Measurements from ENCODE around the gene PUS7.
"Not testable (repeated sequence)": the region's sequence is repeated elsewhere in the genome, so short reads cannot be mapped to it uniquely, and the experiment has no call there.

The PUS7 gene, protein sequence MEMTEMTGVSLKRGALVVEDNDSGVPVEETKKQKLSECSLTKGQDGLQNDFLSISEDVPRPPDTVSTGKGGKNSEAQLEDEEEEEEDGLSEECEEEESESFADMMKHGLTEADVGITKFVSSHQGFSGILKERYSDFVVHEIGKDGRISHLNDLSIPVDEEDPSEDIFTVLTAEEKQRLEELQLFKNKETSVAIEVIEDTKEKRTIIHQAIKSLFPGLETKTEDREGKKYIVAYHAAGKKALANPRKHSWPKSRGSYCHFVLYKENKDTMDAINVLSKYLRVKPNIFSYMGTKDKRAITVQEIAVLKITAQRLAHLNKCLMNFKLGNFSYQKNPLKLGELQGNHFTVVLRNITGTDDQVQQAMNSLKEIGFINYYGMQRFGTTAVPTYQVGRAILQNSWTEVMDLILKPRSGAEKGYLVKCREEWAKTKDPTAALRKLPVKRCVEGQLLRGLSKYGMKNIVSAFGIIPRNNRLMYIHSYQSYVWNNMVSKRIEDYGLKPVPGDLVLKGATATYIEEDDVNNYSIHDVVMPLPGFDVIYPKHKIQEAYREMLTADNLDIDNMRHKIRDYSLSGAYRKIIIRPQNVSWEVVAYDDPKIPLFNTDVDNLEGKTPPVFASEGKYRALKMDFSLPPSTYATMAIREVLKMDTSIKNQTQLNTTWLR

GRCh38 chr7:105521717-105522463 lies at the start of gene PUS7:
Gene PUS7 (minus strand): TSS chr7:105522271. CDS start chr7:105508512, 13,759 bp downstream.
- peak; percentile 90 for DNase-seq (ENCODE audit: low spot score)

GRCh38 chr7:105567821-105568220 lies 45.8 kb upstream of the PUS7 start:
- DNase-seq (ENCODE audit: low spot score) = no peak

- no peak for DNase-seq (ENCODE audit: low spot score)
These were observed 45.0 kb upstream of the PUS7 start for GRCh38 chr7:105567024-105567423.

GRCh38 chr7:105565190-105565589 lies 43.1 kb upstream of the PUS7 start:
- DNase-seq (ENCODE audit: low spot score) = no peak

DNA sequence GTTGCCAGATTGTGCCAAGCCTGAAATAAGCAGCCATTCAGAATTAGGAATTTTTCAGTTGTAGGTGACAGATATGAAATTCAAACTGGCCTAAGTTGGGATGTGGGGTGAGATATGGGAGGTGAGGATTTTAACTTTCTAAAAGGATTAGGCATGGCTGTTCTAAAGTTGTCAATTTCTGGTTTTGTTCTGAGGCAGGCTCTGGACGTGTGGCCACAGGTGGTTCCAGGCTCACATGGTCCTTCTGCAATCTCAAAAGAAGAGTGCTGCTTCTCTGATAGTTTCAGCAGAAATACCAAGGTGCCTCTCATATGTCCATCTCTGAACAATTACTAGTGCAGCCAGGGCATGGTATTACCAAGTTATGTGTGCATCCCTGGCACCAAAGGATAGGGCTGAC lies 37.9 kb upstream of the PUS7 start:
- DNase-seq (ENCODE audit: low spot score) = no peak

GRCh38 chr7:105538339-105538738 lies 16.3 kb upstream of the PUS7 start:
- no peak for DNase-seq (ENCODE audit: low spot score)

- DNase-seq (ENCODE audit: low spot score) = no peak
These were observed 10.8 kb upstream of the PUS7 start for GRCh38 chr7:105532709-105533460.

GRCh38 chr7:105531792-105532671 lies 10.0 kb upstream of the PUS7 start, which contains the start of gene RINT1:
Gene RINT1 (plus strand): TSS chr7:105532201. CDS start chr7:105532316, 115 bp downstream.
- DNase-seq (ENCODE audit: low spot score) = peak; percentile 95

GRCh38 chr7:105530546-105530945 lies 8.5 kb upstream of the PUS7 start:
- no peak for DNase-seq (ENCODE audit: low spot score)

DNA sequence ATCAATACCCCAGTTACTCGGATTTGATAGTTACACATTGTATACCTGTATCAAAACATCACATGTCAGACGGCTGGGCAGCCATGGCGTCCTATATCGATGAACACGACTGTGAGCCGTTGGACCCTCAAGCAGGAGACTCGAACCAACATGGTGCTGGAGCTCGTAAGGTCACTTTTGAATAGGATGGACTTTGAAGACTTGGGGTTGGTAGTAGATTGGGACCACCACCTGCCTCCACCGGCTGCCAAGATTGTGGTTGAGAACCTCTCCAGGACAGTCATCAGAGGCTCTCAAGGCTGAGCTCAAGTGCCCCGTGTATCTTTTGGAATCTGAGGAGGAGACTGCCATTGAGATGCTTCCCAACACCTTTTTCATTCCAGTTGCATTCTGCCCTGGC lies 8.1 kb upstream of the PUS7 start:
- no peak for DNase-seq (ENCODE audit: low spot score)

DNA sequence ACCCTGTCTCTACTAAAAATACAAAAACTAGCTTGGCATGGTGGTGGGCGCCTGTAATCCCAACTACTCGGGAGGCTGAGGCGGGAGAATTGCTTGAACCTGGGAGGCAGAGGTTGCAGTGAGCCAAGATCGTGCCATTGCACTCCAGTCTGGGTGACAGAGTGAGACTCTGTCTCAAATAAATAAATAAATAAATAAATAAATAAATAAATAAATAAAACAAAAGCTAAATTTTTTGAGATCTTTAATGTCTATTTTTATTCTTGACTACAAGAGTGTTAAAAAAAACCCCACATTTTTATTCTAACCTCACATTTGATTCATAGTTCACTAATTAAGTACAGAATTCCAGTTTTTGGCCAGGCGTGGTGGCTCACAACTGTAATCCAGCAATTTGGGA lies 5.7 kb upstream of the PUS7 start:
- not testable (repeated sequence) for DNase-seq (ENCODE audit: low spot score)

DNA sequence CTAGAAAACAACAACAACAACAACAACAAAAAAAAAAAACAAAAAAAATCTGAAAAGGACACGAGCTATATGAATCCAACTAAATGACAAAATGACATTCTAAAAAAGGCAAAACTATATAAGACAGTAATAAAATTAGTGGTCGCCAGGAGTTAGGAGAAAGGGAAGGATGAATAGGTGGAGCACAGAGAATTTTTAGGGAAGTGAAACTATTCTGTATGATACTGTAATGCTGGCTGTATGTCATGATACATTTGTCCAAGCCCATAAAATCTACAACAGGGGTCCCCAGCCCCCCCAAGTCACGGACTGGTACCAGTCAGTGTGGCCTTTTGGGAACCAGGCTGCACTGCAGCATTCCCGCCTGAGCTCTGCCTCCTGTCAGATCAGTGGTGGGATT lies 2.8 kb upstream of the PUS7 start:
- no peak for DNase-seq (ENCODE audit: low spot score)

GRCh38 chr7:105524423-105524822 lies 2.4 kb upstream of the PUS7 start:
- not testable (repeated sequence) for DNase-seq (ENCODE audit: low spot score)

- DNase-seq (ENCODE audit: low spot score) = peak; percentile 51
These were observed 899 bp downstream of the PUS7 start for GRCh38 chr7:105521027-105521716.

DNA sequence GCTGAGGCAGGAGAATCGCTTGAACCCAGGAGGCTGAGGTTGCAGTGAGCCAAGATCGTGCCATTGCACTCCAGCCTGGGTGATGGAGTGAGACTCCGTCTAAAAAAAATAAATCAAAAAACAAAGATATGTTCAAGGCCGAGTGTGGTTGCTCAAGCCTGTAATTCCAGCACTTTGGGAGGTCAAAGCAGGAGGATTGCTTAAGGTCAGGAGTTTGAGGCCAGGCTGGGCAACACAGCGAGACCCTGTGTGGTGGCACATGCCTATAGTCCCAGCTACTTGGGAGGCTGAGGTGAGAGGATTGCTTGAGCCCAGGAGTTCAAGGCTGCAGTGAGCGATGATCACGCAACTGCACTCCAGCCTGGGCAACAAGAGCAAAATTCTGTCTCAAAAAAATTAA lies 1.5 kb downstream of the PUS7 start:
- not testable (repeated sequence) for DNase-seq (ENCODE audit: low spot score)

DNA sequence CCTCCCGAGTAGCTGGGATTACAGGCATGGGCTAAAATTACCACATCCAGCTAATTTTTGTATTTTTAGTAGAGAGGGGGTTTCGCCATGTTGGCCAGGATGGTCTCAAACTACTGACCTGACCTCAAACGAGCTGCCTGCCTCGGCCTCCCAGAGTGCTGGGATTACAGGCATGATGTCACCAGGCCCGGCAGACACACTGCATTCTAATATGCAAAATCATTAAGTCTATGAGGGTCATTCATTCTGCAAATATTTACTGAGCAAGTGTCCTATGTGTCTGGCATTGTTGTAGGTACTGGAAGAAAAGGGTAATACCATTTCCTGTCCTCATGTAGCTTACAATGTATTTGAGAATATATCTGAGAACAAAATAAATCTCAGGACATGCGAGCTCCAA lies 2.7 kb downstream of the PUS7 start:
- DNase-seq (ENCODE audit: low spot score) = no peak

GRCh38 chr7:105515610-105516009 lies 6.5 kb downstream of the PUS7 start:
- DNase-seq (ENCODE audit: low spot score) = not testable (repeated sequence)

DNA sequence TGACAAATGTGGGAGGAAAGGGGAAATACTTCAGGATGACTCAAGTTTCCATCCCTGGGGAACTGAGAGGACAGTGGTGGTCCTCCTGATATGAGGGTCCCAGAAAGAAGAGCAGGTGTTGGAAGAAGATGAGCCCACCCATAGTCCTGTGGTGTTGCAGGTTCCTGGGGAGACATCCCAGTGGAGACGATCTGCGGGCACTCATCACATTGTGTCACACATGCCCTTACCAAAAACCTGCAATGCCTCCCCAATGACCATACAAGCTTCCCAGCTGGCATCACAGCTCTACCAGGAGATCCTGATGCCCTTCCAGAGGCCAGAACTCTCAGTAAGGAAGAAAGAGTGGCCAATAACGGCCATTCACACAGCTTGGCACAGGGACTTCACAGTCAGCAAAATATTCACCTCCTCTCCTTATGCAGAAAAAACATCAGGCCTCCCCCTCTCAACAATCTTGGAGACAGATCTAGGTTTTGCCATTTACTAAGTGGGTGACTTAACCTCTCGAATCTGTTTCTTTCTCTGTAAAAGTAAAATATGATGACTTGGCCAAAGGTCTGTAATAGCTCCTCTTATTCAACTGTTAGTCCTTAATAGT lies 9.0 kb downstream of the PUS7 start:
- DNase-seq (ENCODE audit: low spot score) = no peak

DNA sequence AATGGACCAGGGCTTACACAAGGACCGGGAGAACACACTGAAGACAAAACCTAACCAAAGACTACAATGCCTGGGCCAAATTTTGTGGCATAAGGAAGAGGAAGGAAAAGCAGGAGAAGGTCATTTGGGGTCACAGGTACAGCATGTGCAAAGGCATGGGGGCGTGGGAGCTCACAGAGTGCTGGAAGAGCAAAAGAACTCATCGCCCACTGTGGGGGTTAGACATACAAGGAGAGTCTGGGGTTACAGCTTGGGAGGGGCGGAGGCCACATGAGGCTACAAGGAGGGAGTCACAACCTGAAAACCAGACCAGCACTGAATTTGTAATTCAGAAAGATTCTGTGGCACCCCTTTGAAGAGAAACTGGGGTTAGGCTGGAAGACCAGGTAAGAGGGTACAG lies 9.7 kb downstream of the PUS7 start:
- DNase-seq (ENCODE audit: low spot score) = no peak

DNA sequence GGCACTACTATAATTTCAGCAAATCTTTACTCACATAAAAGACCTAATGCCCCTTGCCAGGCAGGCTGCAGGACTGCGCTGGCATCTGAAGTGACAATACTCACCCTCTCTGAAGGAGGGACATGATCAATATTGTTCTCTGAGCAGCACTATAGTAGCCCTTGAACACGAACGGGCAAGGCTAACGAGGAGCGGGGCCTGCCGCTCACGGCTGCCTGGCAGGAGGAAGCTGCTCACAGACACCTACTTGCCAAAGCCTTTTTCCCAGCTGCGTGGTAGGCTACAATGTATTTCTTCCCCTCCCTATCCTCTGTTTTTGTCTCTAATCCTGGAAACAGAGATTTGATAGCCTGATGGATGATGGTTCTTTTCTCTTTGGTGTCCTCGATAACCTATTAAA lies 19.9 kb downstream of the PUS7 start:
- no peak for DNase-seq (ENCODE audit: low spot score)
